NCI-H2196 (cell line): ENCODE measurements around the gene PKP2.

Experiments used
- DNase-seq: peaks from one replicate; lab custom pipeline; 2025; ENCODE audit not compliant: unreplicated experiment; lab: John Stamatoyannopoulos, UW

The PKP2 gene

GRCh38 chr12:32756476-32757066, 140.0 kb downstream of the PKP2 start:
- DNase-seq, result no peak

GRCh38 chr12:32755654-32756475, 140.7 kb downstream of the PKP2 start, which contains the start of gene YARS2:
TSS of gene YARS2 (minus strand) at chr12:32755897. CDS start at chr12:32755874, 23 bp downstream.
- DNase-seq, result peak; percentile 98

GRCh38 chr12:32755051-32755653, 141.4 kb downstream of the PKP2 start:
- DNase-seq, result peak; percentile 88

GRCh38 chr12:32754111-32754510, 142.5 kb downstream of the PKP2 start:
- DNase-seq, result no peak

- DNase-seq, result no peak
Measured at GRCh38 chr12:32753605-32754004, 143.0 kb downstream of the PKP2 start.

GRCh38 chr12:32743264-32743663, 153.3 kb downstream of the PKP2 start:
- no peak for DNase-seq

GRCh38 chr12:32742133-32742532, 154.4 kb downstream of the PKP2 start:
- DNase-seq, result no peak
